Esophagus squamous epithelium (tissue), 5 donors: ENCODE data around the gene PPP1R37. TPM values are rescaled to one million over a fixed set of nuclear protein-coding genes. Genes with fewer than 3 reads are reported as not detected.

Source experiments
- DNase-seq: peaks from one replicate; lab custom pipeline; 2025; lab: John Stamatoyannopoulos, UW
- H3K27ac ChIP-seq, 4 donors: fragments of 200-600 bp; sonication (generic); one replicate each; pipeline ENCODE4 v1.5.1; 2016 to 2019; ENCODE audit warnings: mild to moderate bottlenecking in 1 of 4
- H3K27me3 ChIP-seq, 4 donors: fragments of 200-600 bp; sonication (generic); 1 replicate in 3 of 4; 2 replicates in 1 of 4; pipeline versions ENCODE4 v1.5.1 to v1.6.0; 2017 to 2021; ENCODE audit warnings: antibody characterized with exemption in 1 of 4
- H3K36me3 ChIP-seq, 3 donors: fragments of 200-600 bp; sonication (generic); one replicate each; pipeline ENCODE4 v1.5.1; 2016 to 2019
- H3K4me1 ChIP-seq, 3 donors: fragments of 200-600 bp; sonication (generic); one replicate each; pipeline ENCODE4 v1.5.1; 2017 to 2019
- H3K4me3 ChIP-seq, 4 donors: fragments of 200-600 bp; sonication (generic); 1 replicate in 3 of 4; 2 replicates in 1 of 4; pipeline ENCODE4 v1.5.1; 2016 to 2019; ENCODE audit warnings: mild to moderate bottlenecking in 2 of 4, moderate library complexity in 1 of 4
- H3K9me3 ChIP-seq, 3 donors: fragments of 200-600 bp; sonication (generic); one replicate each; pipeline ENCODE4 v1.5.1; 2016 to 2019
- POLR2A ChIP-seq, 4 donors: fragments of 450-650 bp; IDR thresholded peaks; one replicate each; pipeline ENCODE4 v1.6.1; 2017; ENCODE audit warnings: antibody characterized with exemption in 4 of 4, mild to moderate bottlenecking in 4 of 4, moderate library complexity in 3 of 4
- WGBS, 2 donors: methylation state at CpG; one replicate each; pipeline ENCODE4 v1.1.5; 2018; 5-methylcytosine and 5-hydroxymethylcytosine counted together
- intact Hi-C: fragments of 100-400 bp; cut with DNase I; formaldehyde crosslinking; loops from one replicate; pipeline ENCODE4 v1.15.0; 2022
- total RNA-seq, 4 donors: library from RNA; depleted of rRNA; stranded (reverse); fragments of >200 nt; gene quantifications; one replicate each; pipeline ENCODE4 v1.1.0, GENCODE V29; 2016
- TF ChIP-seq, protein P1 (sequence below), 6 experiments: fragments of 450-650 bp in 4 of 6; fragments of 200-600 bp in 2 of 6; sonication (generic) in 2 of 6; IDR thresholded peaks; one replicate each; pipeline ENCODE4 v1.5.1; 2016 to 2019; ENCODE audit warnings: antibody characterized with exemption in 6 of 6, mild to moderate bottlenecking in 4 of 6, moderate library complexity in 4 of 6
- donor health status: DM: yes; HTN: yes; CAD: no.

PPP1R37 gene
- total RNA-seq, 4 donors from 2014 or later: 25.1 to 35.5 (median 30.8) TPM

DNA sequence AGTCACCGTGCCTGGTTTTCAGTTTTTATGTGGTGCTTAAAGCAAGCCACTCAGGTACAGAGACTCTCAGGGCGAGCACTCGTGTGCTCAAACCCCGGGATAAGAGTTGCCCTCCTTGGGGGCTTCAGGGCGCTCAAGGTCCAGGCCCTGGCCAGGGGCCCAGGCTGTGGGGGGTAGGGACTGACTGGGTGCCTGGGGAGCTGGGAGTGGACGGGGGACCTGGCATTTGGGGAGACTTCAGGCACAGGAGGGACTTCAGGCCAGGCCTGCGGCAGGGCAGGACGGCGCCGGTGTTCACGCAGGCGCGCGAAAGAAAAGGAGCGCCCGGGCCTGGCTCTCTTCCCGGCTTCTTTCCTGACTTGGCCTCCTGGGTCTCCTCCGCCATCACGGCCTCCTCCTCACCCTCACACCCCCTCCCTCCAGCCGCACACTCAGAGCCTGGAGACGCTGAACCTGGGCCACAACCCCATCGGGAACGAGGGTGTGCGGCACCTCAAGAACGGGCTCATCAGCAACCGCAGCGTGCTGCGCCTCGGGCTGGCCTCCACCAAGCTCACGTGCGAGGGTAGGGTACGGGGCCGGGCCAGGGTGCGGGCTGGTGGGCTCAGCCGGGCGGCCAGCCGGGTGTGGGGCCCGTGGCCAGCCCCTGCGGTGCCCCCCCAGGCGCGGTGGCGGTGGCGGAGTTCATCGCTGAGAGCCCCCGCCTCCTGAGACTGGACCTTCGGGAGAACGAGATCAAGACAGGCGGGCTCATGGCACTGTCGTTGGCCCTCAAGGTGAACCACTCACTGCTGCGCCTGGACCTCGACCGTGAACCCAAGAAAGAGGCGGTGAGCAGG lies 51.7 kb downstream of the PPP1R37 start:
- Histone ChIP-seq H3K27me3 (no peaks in the 10 kb centered on the region), H3K36me3 (peaks cover 21 to 88% (median 25%) of the 10 kb centered on the region in 3 donors), H3K4me3 (no peak overlapping the region), H3K27ac (no peak overlapping the region), H3K4me1 (no peaks in the 10 kb centered on the region), H3K9me3 (no peaks in the 10 kb centered on the region)
- no peak for TF ChIP-seq POLR2A (IDR thresholded peaks at IDR 0.05)
- TF ChIP-seq, protein P1, sequence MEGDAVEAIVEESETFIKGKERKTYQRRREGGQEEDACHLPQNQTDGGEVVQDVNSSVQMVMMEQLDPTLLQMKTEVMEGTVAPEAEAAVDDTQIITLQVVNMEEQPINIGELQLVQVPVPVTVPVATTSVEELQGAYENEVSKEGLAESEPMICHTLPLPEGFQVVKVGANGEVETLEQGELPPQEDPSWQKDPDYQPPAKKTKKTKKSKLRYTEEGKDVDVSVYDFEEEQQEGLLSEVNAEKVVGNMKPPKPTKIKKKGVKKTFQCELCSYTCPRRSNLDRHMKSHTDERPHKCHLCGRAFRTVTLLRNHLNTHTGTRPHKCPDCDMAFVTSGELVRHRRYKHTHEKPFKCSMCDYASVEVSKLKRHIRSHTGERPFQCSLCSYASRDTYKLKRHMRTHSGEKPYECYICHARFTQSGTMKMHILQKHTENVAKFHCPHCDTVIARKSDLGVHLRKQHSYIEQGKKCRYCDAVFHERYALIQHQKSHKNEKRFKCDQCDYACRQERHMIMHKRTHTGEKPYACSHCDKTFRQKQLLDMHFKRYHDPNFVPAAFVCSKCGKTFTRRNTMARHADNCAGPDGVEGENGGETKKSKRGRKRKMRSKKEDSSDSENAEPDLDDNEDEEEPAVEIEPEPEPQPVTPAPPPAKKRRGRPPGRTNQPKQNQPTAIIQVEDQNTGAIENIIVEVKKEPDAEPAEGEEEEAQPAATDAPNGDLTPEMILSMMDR (IDR thresholded peaks at IDR 0.05): no peak
- no peak for DNase-seq
- 100% methylated on average over 1 of the region's 53 CpGs; no CpG with 5 or more reads in 1 of the 2 donors for WGBS, 2 donors
- intact Hi-C loops: no loop called here

DNA sequence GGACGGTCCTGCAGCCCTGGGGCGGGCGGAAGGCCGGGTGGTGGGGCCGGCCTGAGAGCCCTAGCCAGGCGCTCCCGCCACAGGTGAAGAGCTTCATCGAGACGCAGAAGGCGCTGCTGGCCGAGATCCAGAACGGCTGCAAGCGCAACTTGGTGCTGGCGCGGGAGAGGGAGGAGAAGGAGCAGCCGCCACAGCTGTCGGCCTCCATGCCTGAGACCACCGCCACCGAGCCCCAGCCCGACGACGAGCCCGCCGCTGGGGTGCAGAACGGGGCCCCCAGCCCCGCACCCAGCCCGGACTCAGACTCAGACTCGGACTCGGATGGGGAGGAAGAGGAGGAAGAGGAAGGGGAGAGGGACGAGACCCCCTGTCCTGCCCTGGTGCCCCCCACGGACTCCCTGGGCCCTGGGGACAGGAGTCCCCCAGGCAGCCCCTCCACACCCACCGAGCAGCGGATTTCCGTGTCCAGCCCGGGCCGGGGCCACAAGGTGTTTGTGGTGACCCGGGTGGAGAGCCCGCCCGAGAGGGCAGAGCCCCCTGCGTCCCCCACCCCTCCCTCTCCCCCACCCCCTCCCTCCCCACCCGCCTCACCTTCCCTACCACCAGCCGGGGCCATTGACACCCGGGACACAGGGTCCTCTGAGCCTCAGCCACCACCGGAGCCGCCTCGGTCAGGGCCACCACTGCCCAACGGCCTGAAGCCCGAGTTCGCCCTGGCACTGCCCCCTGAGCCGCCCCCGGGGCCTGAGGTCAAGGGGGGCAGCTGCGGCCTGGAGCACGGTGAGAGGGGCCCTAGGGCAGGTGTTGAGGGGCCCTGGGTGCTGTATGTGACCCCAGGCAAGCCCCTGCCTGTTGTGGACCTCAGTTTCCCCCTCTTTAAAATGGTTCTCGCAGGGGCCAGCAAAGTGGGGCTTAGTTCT lies 52.6 kb downstream of the PPP1R37 start:
- TF ChIP-seq, protein P1 (IDR thresholded peaks at IDR 0.05): no peak
- no peak for TF ChIP-seq POLR2A (IDR thresholded peaks at IDR 0.05)
- no peak for DNase-seq
- H3K27ac ChIP-seq: no peak overlapping the region
- peaks cover 20 to 84% (median 25%) of the 10 kb centered on the region in 3 donors for H3K36me3 ChIP-seq
- H3K4me1 ChIP-seq: peaks cover 0 to 3% (median 0%) of the 10 kb centered on the region in 3 donors
- intact Hi-C loops: no loop called here
- H3K27me3 ChIP-seq: peaks cover 0 to 8% (median 0%) of the 10 kb centered on the region in 4 donors
- no peaks in the 10 kb centered on the region for H3K9me3 ChIP-seq
- H3K4me3 ChIP-seq: no peak overlapping the region
- WGBS, 2 donors: 95 to 97% methylated on average over 15 to 21 of the region's 54 CpGs

DNA sequence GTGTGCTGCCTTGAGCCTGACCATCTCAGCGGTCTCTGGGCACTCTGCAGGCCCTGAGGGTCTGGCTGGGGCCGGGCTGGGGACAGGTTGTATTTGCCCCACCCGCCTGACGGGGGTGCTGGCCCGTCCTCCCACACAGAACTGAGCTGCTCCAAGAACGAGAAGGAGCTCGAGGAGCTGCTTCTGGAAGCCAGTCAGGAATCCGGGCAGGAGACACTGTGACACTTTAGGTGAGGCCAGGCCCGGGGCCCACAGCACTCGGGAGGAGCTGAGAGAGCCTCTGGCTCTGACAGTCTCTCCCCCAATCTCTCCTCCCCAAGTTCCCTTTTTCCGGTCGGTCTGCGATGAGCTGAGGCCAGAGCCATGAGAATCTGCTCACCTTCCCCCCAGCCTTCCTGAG lies 53.3 kb downstream of the PPP1R37 start:
- H3K9me3 ChIP-seq: no peaks in the 10 kb centered on the region
- H3K36me3 ChIP-seq: peaks cover 14 to 76% (median 21%) of the 10 kb centered on the region in 3 donors
- H3K27ac ChIP-seq: no peak overlapping the region
- no peak overlapping the region for H3K4me3 ChIP-seq
- TF ChIP-seq, protein P1 (IDR thresholded peaks at IDR 0.05): no peak
- no peak for TF ChIP-seq POLR2A (IDR thresholded peaks at IDR 0.05)
- peaks cover 0 to 15% (median 0%) of the 10 kb centered on the region in 4 donors for H3K27me3 ChIP-seq
- DNase-seq: no peak
- WGBS, 2 donors: 60 to 87% methylated on average over 2 to 4 of the region's 13 CpGs
- intact Hi-C loops: no loop called here
- H3K4me1 ChIP-seq: peaks cover 0 to 10% (median 5%) of the 10 kb centered on the region in 3 donors

DNA sequence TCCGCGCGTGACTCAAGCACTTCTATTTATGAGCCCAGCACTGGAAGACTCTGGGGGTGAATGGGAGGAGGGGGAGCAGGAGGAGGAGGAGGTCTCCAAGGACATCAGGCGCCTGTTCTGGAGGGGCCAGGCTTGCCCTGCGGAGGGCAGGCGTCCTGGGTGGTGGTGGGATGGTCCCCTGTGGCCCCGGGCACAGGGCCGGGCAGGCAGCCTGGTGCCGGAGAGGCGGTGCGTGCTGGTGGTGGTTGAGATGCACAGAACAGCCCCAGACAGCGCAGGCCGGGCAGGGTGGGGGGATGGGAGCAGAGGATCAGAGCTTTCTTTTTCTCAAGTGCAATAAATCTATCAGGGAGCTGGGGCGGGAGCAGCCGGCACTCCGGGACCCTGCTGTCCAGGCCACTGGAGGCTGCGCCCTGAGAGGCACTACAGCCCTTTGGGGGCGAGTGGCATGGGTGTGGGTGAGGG lies 53.8 kb downstream of the PPP1R37 start:
- DNase-seq: no peak

More for the DNA sequence above, 53.8 kb downstream of the PPP1R37 start:
- H3K27ac ChIP-seq: no peak overlapping the region
- H3K4me1 ChIP-seq: peaks cover 4 to 15% (median 11%) of the 10 kb centered on the region in 3 donors
- H3K27me3 ChIP-seq: peaks cover 0 to 20% (median 2%) of the 10 kb centered on the region in 4 donors
- H3K4me3 ChIP-seq: no peak overlapping the region
- peaks cover 14 to 71% (median 21%) of the 10 kb centered on the region in 3 donors for H3K36me3 ChIP-seq
- WGBS, 2 donors: 86 to 96% methylated on average over 4 to 6 of the region's 18 CpGs
- TF ChIP-seq, protein P1 (IDR thresholded peaks at IDR 0.05): no peak
- TF ChIP-seq POLR2A (IDR thresholded peaks at IDR 0.05): no peak
- H3K9me3 ChIP-seq: no peaks in the 10 kb centered on the region
- intact Hi-C loops: no loop called here
